HEK293 (cell line): ENCODE data around the gene ERGIC1.

Experiments
- ATF2 ChIP-seq: fragments of 450-650 bp; formaldehyde crosslinking; IDR thresholded peaks from 2 replicates; pipeline ENCODE4 v1.5.1; 2016; ENCODE audit warnings: missing biosample characterization, missing genetic modification characterization, low read depth
- BCL11A ChIP-seq: fragments of 450-650 bp; formaldehyde crosslinking; IDR thresholded peaks from 2 replicates; pipeline ENCODE4 v1.5.1; 2016; ENCODE audit warnings: low read depth, missing biosample characterization, missing genetic modification characterization
- BCL11B ChIP-seq: fragments of 450-650 bp; formaldehyde crosslinking; IDR thresholded peaks from 2 replicates; pipeline ENCODE4 v1.5.1; 2016; ENCODE audit warnings: low read depth, missing biosample characterization, missing genetic modification characterization
- HIC1 ChIP-seq: fragments of 450-650 bp; formaldehyde crosslinking; IDR thresholded peaks from 2 replicates; pipeline ENCODE4 v1.5.1; 2016; ENCODE audit warnings: missing biosample characterization, missing genetic modification characterization
- HOXC10 ChIP-seq: sonication (generic); formaldehyde crosslinking; IDR thresholded peaks from 2 replicates; pipeline ENCODE4 v1.8.1; 2023; ENCODE audit warnings: mild to moderate bottlenecking, missing genetic modification reagents
- KLF10 ChIP-seq: fragments of 450-650 bp; IDR thresholded peaks from 2 replicates; pipeline ENCODE4 v1.5.1; 2018; ENCODE audit warnings: missing biosample characterization, mild to moderate bottlenecking, missing genetic modification characterization
- KLF8 ChIP-seq: fragments of 450-650 bp; formaldehyde crosslinking; IDR thresholded peaks from 2 replicates; pipeline ENCODE4 v1.5.1; 2016; ENCODE audit warnings: missing biosample characterization, missing genetic modification characterization
- TSHZ1 ChIP-seq: fragments of 450-650 bp; formaldehyde crosslinking; IDR thresholded peaks from 2 replicates; pipeline ENCODE4 v1.5.1; 2016; ENCODE audit warnings: missing biosample characterization, missing genetic modification characterization, borderline replicate concordance
- ZBTB26 ChIP-seq: fragments of 450-650 bp; formaldehyde crosslinking; optimal IDR thresholded peaks from 2 replicates; pipeline ENCODE3; 2016; ENCODE audit warnings: missing biosample characterization, mild to moderate bottlenecking, missing genetic modification characterization
- ZEB2 ChIP-seq: fragments of 450-650 bp; formaldehyde crosslinking; IDR thresholded peaks from 2 replicates; pipeline ENCODE4 v1.5.1; 2016; ENCODE audit warnings: missing biosample characterization, missing genetic modification characterization
- ZFP41 ChIP-seq: fragments of 450-650 bp; formaldehyde crosslinking; IDR thresholded peaks from 2 replicates; pipeline ENCODE4 v1.5.1; 2016; ENCODE audit warnings: missing biosample characterization, missing genetic modification characterization, borderline replicate concordance
- ZNF184 ChIP-seq: fragments of 450-650 bp; IDR thresholded peaks from 2 replicates; pipeline ENCODE4 v1.5.1; 2018; ENCODE audit warnings: missing biosample characterization, mild to moderate bottlenecking, missing genetic modification characterization
- ZNF354C ChIP-seq: fragments of 450-650 bp; formaldehyde crosslinking; IDR thresholded peaks from 2 replicates; pipeline ENCODE4 v1.5.1; 2016; ENCODE audit warnings: missing biosample characterization, missing genetic modification characterization, low read depth, borderline replicate concordance
- ZNF391 ChIP-seq: fragments of 450-650 bp; formaldehyde crosslinking; IDR thresholded peaks from 2 replicates; pipeline ENCODE4 v1.5.1; 2016; ENCODE audit warnings: low read depth, missing biosample characterization, missing genetic modification characterization, borderline replicate concordance
- ZNF423 ChIP-seq: fragments of 450-650 bp; formaldehyde crosslinking; IDR thresholded peaks from 2 replicates; pipeline ENCODE4 v1.5.1; 2016; ENCODE audit warnings: missing biosample characterization, missing genetic modification characterization
- ZNF473 ChIP-seq: fragments of 450-650 bp; formaldehyde crosslinking; IDR thresholded peaks from 2 replicates; pipeline ENCODE4 v1.5.1; 2017; ENCODE audit warnings: missing biosample characterization, missing genetic modification characterization
- ZNF501 ChIP-seq: fragments of 450-650 bp; formaldehyde crosslinking; IDR thresholded peaks from 2 replicates; pipeline ENCODE4 v1.5.1; 2016; ENCODE audit warnings: missing biosample characterization, missing genetic modification characterization
- ZNF510 ChIP-seq: fragments of 450-650 bp; formaldehyde crosslinking; IDR thresholded peaks from 2 replicates; pipeline ENCODE4 v1.5.1; 2018; ENCODE audit warnings: mild to moderate bottlenecking, missing genetic modification characterization, missing biosample characterization; ENCODE audit not compliant: insufficient replicate concordance
- ZNF513 ChIP-seq: fragments of 450-650 bp; IDR thresholded peaks from 2 replicates; pipeline ENCODE4 v1.5.1; 2018; ENCODE audit warnings: missing biosample characterization, missing genetic modification characterization
- ZNF530 ChIP-seq: fragments of 450-650 bp; formaldehyde crosslinking; IDR thresholded peaks from 2 replicates; pipeline ENCODE4 v1.5.1; 2016; ENCODE audit warnings: low read depth, missing biosample characterization, missing genetic modification characterization
- ZNF571 ChIP-seq: fragments of 450-650 bp; formaldehyde crosslinking; IDR thresholded peaks from 2 replicates; pipeline ENCODE4 v1.5.0; 2017; ENCODE audit warnings: missing biosample characterization, missing genetic modification characterization
- ZNF580 ChIP-seq: fragments of 450-650 bp; formaldehyde crosslinking; IDR thresholded peaks from 2 replicates; pipeline ENCODE4 v1.5.1; 2016; ENCODE audit warnings: missing biosample characterization, missing genetic modification characterization
- ZNF747 ChIP-seq: fragments of 450-650 bp; formaldehyde crosslinking; IDR thresholded peaks from 2 replicates; pipeline ENCODE4 v1.5.1; 2016; ENCODE audit warnings: missing biosample characterization, missing genetic modification characterization
- ZNF792 ChIP-seq: fragments of 450-650 bp; formaldehyde crosslinking; IDR thresholded peaks from 2 replicates; pipeline ENCODE4 v1.5.1; 2016; ENCODE audit warnings: missing biosample characterization, missing genetic modification characterization
- ZNF837 ChIP-seq: fragments of 450-650 bp; formaldehyde crosslinking; IDR thresholded peaks from 2 replicates; pipeline ENCODE4 v1.5.1; 2016; ENCODE audit warnings: missing biosample characterization, missing genetic modification characterization
- ZNF843 ChIP-seq: fragments of 450-650 bp; formaldehyde crosslinking; IDR thresholded peaks from 2 replicates; pipeline ENCODE4 v1.5.1; 2016; ENCODE audit warnings: missing biosample characterization, missing genetic modification characterization
- ZSCAN16 ChIP-seq: fragments of 450-650 bp; formaldehyde crosslinking; IDR thresholded peaks from 2 replicates; pipeline ENCODE4 v1.5.1; 2016; ENCODE audit warnings: missing biosample characterization, missing genetic modification characterization
- ZSCAN4 ChIP-seq: fragments of 450-650 bp; formaldehyde crosslinking; IDR thresholded peaks from 2 replicates; pipeline ENCODE4 v1.5.1; 2017; ENCODE audit warnings: missing biosample characterization, missing genetic modification characterization

The ERGIC1 gene

GRCh38 chr5:172932313-172933017, 98.4 kb downstream of the ERGIC1 start (continued):
- TF ChIP-seq ZSCAN4 (tag by site-specific recombination) (no peak), ZNF510 (tag by site-specific recombination) (no peak), HIC1 (peak; percentile 86), ZNF837 (tag by site-specific recombination) (no peak), ZNF354C (tag by site-specific recombination) (no peak), KLF8 (tag by site-specific recombination) (no peak), ZFP41 (tag by site-specific recombination) (no peak), ZNF580 (tag by site-specific recombination) (no peak), ATF2 (no peak), ZNF747 (no peak), ZNF513 (tag by site-specific recombination) (no peak), ZNF184 (tag by site-specific recombination) (no peak), ZNF843 (tag by site-specific recombination) (no peak), ZNF792 (tag by site-specific recombination) (no peak), BCL11A (tag by site-specific recombination) (no peak), ZNF391 (tag by site-specific recombination) (no peak; the same call in 1 of the 2 replicates), TSHZ1 (tag by site-specific recombination) (no peak), ZEB2 (tag by site-specific recombination) (0 out of 2 replicates have a peak, but pooled peaks have one; percentile 25), ZNF501 (tag by site-specific recombination) (peak; percentile 33; the same call in 1 of the 2 replicates), HOXC10 (no peak), BCL11B (tag by site-specific recombination) (no peak), ZNF473 (tag by site-specific recombination) (no peak), ZBTB26 (tag by site-specific recombination) (peak; percentile 30), ZNF423 (tag by site-specific recombination) (no peak), ZSCAN16 (tag by site-specific recombination) (no peak), ZNF571 (tag by site-specific recombination) (no peak), KLF10 (no peak), ZNF530 (no peak)
